ENCODE data around the gene PIGO. TPM values are rescaled to one million over a fixed set of nuclear protein-coding genes. Genes with fewer than 3 reads are reported as not detected.

Gene PIGO
- total and polyA plus RNA-seq, 2 experiments from 2014 or later: 22.1 to 41.4 TPM

GRCh38 chr9:35108461-35108860 lies 12.1 kb upstream of the PIGO start:
- H3K9me2 ChIP-seq (replicated peaks; ENCODE audit: insufficient read depth): no peaks in the 10 kb centered on the region
- H3K4me3 ChIP-seq: no peak overlapping the region
- H3K4me2 ChIP-seq: no peak overlapping the region
- DNase-seq (ENCODE audit: low spot score): no peak
- WGBS (ENCODE audit: low lambda C conversion rate, missing lambda C conversion rate): 92% methylated on average over 6 of the region's 6 CpGs
- H3K79me2 ChIP-seq: peaks cover 42% of the 10 kb centered on the region
- H4K20me1 ChIP-seq (ENCODE audit: insufficient read depth, poor library complexity, severe bottlenecking): no peaks in the 10 kb centered on the region
- H3K27ac ChIP-seq: no peak overlapping the region
- H3K27me3 ChIP-seq: no peaks in the 10 kb centered on the region
- no peaks in the 10 kb centered on the region for H3K9me3 ChIP-seq (ENCODE audit: low read depth)
- peaks cover 12% of the 10 kb centered on the region for H3K4me1 ChIP-seq (ENCODE audit: insufficient read depth)
- no peak for TF ChIP-seq EZH2phosphoT487 (IDR thresholded peaks at IDR 0.05; ENCODE audit: low read depth, severe bottlenecking, unreplicated experiment)
- no peak for TF ChIP-seq EZH2 (IDR thresholded peaks at IDR 0.05; ENCODE audit: borderline replicate concordance)
- no peak for TF ChIP-seq CTCF (IDR thresholded peaks at IDR 0.05; ENCODE audit: poor library complexity)
- no peak overlapping the region for H2AFZ ChIP-seq
- no peaks in the 10 kb centered on the region for H3K36me3 ChIP-seq (replicated peaks; ENCODE audit: insufficient read depth, low read depth)

DNA sequence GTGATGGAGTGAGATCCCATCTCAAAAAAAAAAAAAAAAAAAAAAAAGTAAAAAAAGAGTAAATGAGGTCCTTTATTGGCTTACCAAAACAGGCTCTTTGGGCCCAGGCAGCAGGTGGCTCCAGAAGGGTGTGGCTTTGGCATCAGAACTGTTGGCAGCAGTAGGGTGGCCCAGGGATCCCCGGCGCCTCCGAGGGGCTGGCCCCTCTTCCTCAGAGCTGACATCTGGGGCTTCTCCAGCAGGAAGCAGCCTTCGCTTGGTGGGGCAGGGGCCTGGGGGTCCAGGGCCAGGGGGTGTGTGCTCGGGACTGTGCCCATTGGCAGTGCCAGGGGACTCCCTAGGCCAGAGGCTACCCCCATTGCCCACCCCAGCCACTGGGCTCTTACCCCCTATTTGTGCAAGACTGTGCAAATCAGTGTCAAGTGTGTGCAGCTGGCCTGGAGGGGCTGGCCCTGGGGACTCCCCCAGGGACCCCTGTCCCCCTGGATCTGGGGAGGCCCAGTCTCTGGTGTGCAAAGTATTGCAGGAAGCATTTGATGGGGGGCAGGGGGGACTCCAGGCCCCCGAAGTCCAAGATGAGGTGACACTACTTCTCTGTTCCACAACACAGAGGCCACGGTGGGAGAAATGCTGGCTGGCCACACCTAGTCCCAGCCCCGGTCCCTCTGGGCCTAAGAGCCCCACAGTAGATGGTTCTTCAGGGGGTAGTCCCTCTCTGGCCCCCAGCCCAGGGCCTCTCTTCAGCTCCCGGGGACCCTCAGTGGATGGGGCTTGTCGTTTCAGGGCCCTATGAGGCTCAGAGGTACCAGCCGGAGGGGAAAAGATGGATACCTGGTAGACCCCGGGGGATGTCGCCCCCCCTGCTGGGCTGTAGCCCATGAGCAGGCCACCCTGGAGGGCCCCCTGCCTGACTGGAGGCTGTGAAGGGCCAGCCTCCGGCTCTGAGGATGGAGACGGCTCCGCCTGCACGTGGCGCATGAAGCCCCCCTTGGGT lies 11.2 kb upstream of the PIGO start:
- Histone ChIP-seq H2AFZ (no peak overlapping the region), H3K79me2 (peaks cover 37% of the 10 kb centered on the region), H3K4me1 (ENCODE audit: insufficient read depth) (peaks cover 14% of the 10 kb centered on the region), H3K4me3 (no peak overlapping the region), H3K9me2 (replicated peaks; ENCODE audit: insufficient read depth) (no peaks in the 10 kb centered on the region), H3K9me3 (ENCODE audit: low read depth) (no peaks in the 10 kb centered on the region), H3K27ac (no peak overlapping the region), H4K20me1 (ENCODE audit: insufficient read depth, poor library complexity, severe bottlenecking) (no peaks in the 10 kb centered on the region), H3K36me3 (replicated peaks; ENCODE audit: insufficient read depth, low read depth) (no peaks in the 10 kb centered on the region), H3K4me2 (no peak overlapping the region), H3K27me3 (no peaks in the 10 kb centered on the region)
- no peak for TF ChIP-seq CTCF (IDR thresholded peaks at IDR 0.05; ENCODE audit: poor library complexity)
- no peak for TF ChIP-seq EZH2phosphoT487 (IDR thresholded peaks at IDR 0.05; ENCODE audit: low read depth, severe bottlenecking, unreplicated experiment)
- no peak for DNase-seq (ENCODE audit: low spot score)
- 86% methylated on average over 16 of the region's 18 CpGs for WGBS (ENCODE audit: low lambda C conversion rate, missing lambda C conversion rate)

GRCh38 chr9:35106343-35106730 lies 9.9 kb upstream of the PIGO start:
- H3K9me3 ChIP-seq (ENCODE audit: low read depth): no peaks in the 10 kb centered on the region
- no peaks in the 10 kb centered on the region for H3K9me2 ChIP-seq (replicated peaks; ENCODE audit: insufficient read depth)
- WGBS (ENCODE audit: low lambda C conversion rate, missing lambda C conversion rate): 97% methylated on average over 7 of the region's 7 CpGs
- no peaks in the 10 kb centered on the region for H3K27me3 ChIP-seq
- no peaks in the 10 kb centered on the region for H4K20me1 ChIP-seq (ENCODE audit: insufficient read depth, poor library complexity, severe bottlenecking)
- no peaks in the 10 kb centered on the region for H3K36me3 ChIP-seq (replicated peaks; ENCODE audit: insufficient read depth, low read depth)
- no peak overlapping the region for H3K4me2 ChIP-seq
- peaks cover 41% of the 10 kb centered on the region for H3K79me2 ChIP-seq
- H3K27ac ChIP-seq: no peak overlapping the region
- peaks cover 20% of the 10 kb centered on the region for H3K4me1 ChIP-seq (ENCODE audit: insufficient read depth)
- H2AFZ ChIP-seq: no peak overlapping the region
- H3K4me3 ChIP-seq: no peak overlapping the region
- no peak for DNase-seq (ENCODE audit: low spot score)
- TF ChIP-seq EZH2phosphoT487 (IDR thresholded peaks at IDR 0.05; ENCODE audit: low read depth, severe bottlenecking, unreplicated experiment) (no peak), EZH2 (IDR thresholded peaks at IDR 0.05; ENCODE audit: borderline replicate concordance) (no peak), CTCF (IDR thresholded peaks at IDR 0.05; ENCODE audit: poor library complexity) (no peak)
